Keratinocyte (primary cell): ENCODE data around the gene RNF14. TPM values are rescaled to one million over a fixed set of nuclear protein-coding genes. Genes with fewer than 3 reads are reported as not detected.

Source experiments
- DNase-seq: peaks from one replicate; pipeline ENCODE4 v3.0.0-alpha.2; 2011; ENCODE audit warnings: low read depth, missing footprints, low spot score
- FAIRE-seq: peaks from 2 replicates; lab custom pipeline; 2011; peaks lifted over from hg19 to GRCh38; lab: Jason Lieb, UNC
- H2AFZ ChIP-seq: 2 replicates; pipeline ENCODE4 v1.6.0; 2012; ENCODE audit warnings: low read length, control low read depth, inconsistent platforms; ENCODE audit not compliant: control insufficient read depth
- H3K27ac ChIP-seq: 2 replicates; pipeline ENCODE4 v1.5.1; 2011; ENCODE audit warnings: low read length; ENCODE audit not compliant: control insufficient read depth, insufficient read depth
- H3K27me3 ChIP-seq: 3 replicates; pipeline ENCODE4 v1.6.0; 2011; ENCODE audit warnings: low read length; ENCODE audit not compliant: control insufficient read depth, insufficient read depth; ENCODE audit errors: extremely low read depth
- H3K36me3 ChIP-seq, 2 experiments: 2 replicates in 1 of 2; 3 replicates in 1 of 2; pipeline ENCODE4 v1.5.1; 2011; ENCODE audit warnings: low read length in 2 of 2, mild to moderate bottlenecking in 1 of 2; ENCODE audit not compliant: control insufficient read depth in 2 of 2, insufficient read depth in 2 of 2; ENCODE audit errors: extremely low read depth in 1 of 2
- H3K4me1 ChIP-seq: 3 replicates; pipeline ENCODE4 v1.5.1; 2011; ENCODE audit warnings: low read length; ENCODE audit not compliant: control insufficient read depth, insufficient read depth; ENCODE audit errors: extremely low read depth
- H3K4me2 ChIP-seq: 3 replicates; pipeline ENCODE4 v1.6.0; 2011; ENCODE audit warnings: low read depth, low read length; ENCODE audit not compliant: control insufficient read depth, insufficient read depth; ENCODE audit errors: extremely low read depth
- H3K4me3 ChIP-seq, 3 experiments: fragments of 200-600 bp in 1 of 3; sonication (generic) in 1 of 3; 2 replicates in 2 of 3; 3 replicates in 1 of 3; pipeline ENCODE4 v1.5.1; 2011 to 2016; ENCODE audit warnings: low read length in 3 of 3, mild to moderate bottlenecking in 3 of 3, control low read depth in 2 of 3, inconsistent platforms in 1 of 3, low read depth in 1 of 3, mixed read lengths in 1 of 3, mixed run types in 1 of 3, moderate library complexity in 1 of 3; ENCODE audit not compliant: control insufficient read depth in 2 of 3, insufficient read depth in 2 of 3; ENCODE audit errors: extremely low read depth in 1 of 3
- H3K79me2 ChIP-seq: 2 replicates; pipeline ENCODE4 v1.6.0; 2012; ENCODE audit warnings: low read length; ENCODE audit not compliant: control insufficient read depth, insufficient read depth
- H3K9ac ChIP-seq: 3 replicates; pipeline ENCODE4 v1.6.0; 2011; ENCODE audit warnings: low read length; ENCODE audit not compliant: control insufficient read depth, insufficient read depth; ENCODE audit errors: extremely low read depth
- H3K9me1 ChIP-seq: 3 replicates; pipeline ENCODE4 v1.6.0; 2011; ENCODE audit warnings: low read length; ENCODE audit not compliant: control insufficient read depth, insufficient read depth; ENCODE audit errors: extremely low read depth
- H3K9me3 ChIP-seq: 2 replicates; pipeline ENCODE4 v1.5.1; 2012; ENCODE audit warnings: low read depth, low read length; ENCODE audit not compliant: control insufficient read depth
- H4K20me1 ChIP-seq: 3 replicates; pipeline ENCODE4 v1.6.0; 2011; ENCODE audit warnings: low read length; ENCODE audit not compliant: control insufficient read depth, insufficient read depth; ENCODE audit errors: extremely low read depth
- CTCF ChIP-seq, 3 experiments: IDR thresholded peaks in 1 of 3; conservative IDR thresholded peaks in 1 of 3; optimal IDR thresholded peaks in 1 of 3; 2 replicates in 2 of 3; 3 replicates in 1 of 3; pipeline versions ENCODE3 to v1.5.1; 2011; ENCODE audit warnings: low read length in 3 of 3, mild to moderate bottlenecking in 3 of 3, moderate library complexity in 2 of 3, control low read depth in 1 of 3, inconsistent platforms in 1 of 3; ENCODE audit not compliant: insufficient read depth in 2 of 3; ENCODE audit errors: extremely low read depth in 1 of 3
- EZH2 ChIP-seq: IDR thresholded peaks from one replicate; pipeline ENCODE4 v1.6.1; 2012; ENCODE audit warnings: inconsistent platforms, mild to moderate bottlenecking, low read length, moderate library complexity
- dilution Hi-C: fragments of 300-500 bp; cut with MboI; formaldehyde crosslinking; loops from one replicate; pipeline ENCODE4 v1.7.0; 2020; ENCODE audit warnings: low sequenced_read_pairs; ENCODE audit not compliant: extremely low pct_ligation_motif_present
- polyA plus RNA-seq, 5 experiments: library from polyadenylated mRNA; depleted of rRNA in 3 of 5; stranded (reverse) in 3 of 5; stranded (forward) in 1 of 5; unstranded in 1 of 5; fragments of >200 nt; gene quantifications; 1 replicate in 1 of 5; 2 replicates in 3 of 5; 3 replicates in 1 of 5; pipeline versions ENCODE4 v1.2.1 to v1.2.3, GENCODE V29; 2011 to 2012; ENCODE audit warnings: missing spikeins in 2 of 5, low read depth in 1 of 5, low replicate concordance in 1 of 5

Gene RNF14
- polyA plus RNA-seq, 1 donor (not counting 4 experiments of a cell fraction or from before 2014, with no cell fraction given) = 65.8 TPM

GRCh38 chr5:141965071-141965470, 3.8 kb upstream of the RNF14 start:
- H2AFZ ChIP-seq = no peak overlapping the region
- no peaks in the 10 kb centered on the region for H3K9me1 ChIP-seq
- H3K27me3 ChIP-seq = no peaks in the 10 kb centered on the region
- H3K9ac ChIP-seq = no peak overlapping the region
- H3K27ac ChIP-seq = no peak overlapping the region
- no peak overlapping the region for H3K4me2 ChIP-seq
- H3K4me3 ChIP-seq = no peak overlapping the region
- TF ChIP-seq EZH2 (no peak), CTCF (optimal IDR thresholded peaks at IDR 0.05 in 1 of 3, IDR thresholded peaks at IDR 0.05 in 1 of 3, conservative IDR thresholded peaks at IDR 0.05 in 1 of 3; ENCODE audit: extremely low read depth in 1 of 3, insufficient read depth in 2 of 3, low read length in 3 of 3) (no peak)
- peaks cover 10% of the 10 kb centered on the region for H3K79me2 ChIP-seq
- DNase-seq (no peak), FAIRE-seq (no peak)
- dilution Hi-C loops = no loop called here
- no peaks in the 10 kb centered on the region for H3K9me3 ChIP-seq
- H3K36me3 ChIP-seq = no peaks in the 10 kb centered on the region
- peaks cover 10% of the 10 kb centered on the region for H3K4me1 ChIP-seq
- H4K20me1 ChIP-seq = no peaks in the 10 kb centered on the region

- H3K27ac ChIP-seq = no peak overlapping the region
- H3K4me1 ChIP-seq = peaks cover 16% of the 10 kb centered on the region
- H3K27me3 ChIP-seq = no peaks in the 10 kb centered on the region
- H3K9me1 ChIP-seq = no peaks in the 10 kb centered on the region
- H3K9me3 ChIP-seq = no peaks in the 10 kb centered on the region
- FAIRE-seq (no peak), DNase-seq (no peak)
- H3K4me3 ChIP-seq = no peak overlapping the region
- H3K9ac ChIP-seq = no peak overlapping the region
- H2AFZ ChIP-seq = no peak overlapping the region
- TF ChIP-seq EZH2 (no peak), CTCF (optimal IDR thresholded peaks at IDR 0.05 in 1 of 3, IDR thresholded peaks at IDR 0.05 in 1 of 3, conservative IDR thresholded peaks at IDR 0.05 in 1 of 3; ENCODE audit: extremely low read depth in 1 of 3, insufficient read depth in 2 of 3, low read length in 3 of 3) (no peak)
- H3K4me2 ChIP-seq = no peak overlapping the region
- H3K79me2 ChIP-seq = peaks cover 20% of the 10 kb centered on the region
- no peaks in the 10 kb centered on the region for H4K20me1 ChIP-seq
- H3K36me3 ChIP-seq = peaks cover 2 to 3% of the 10 kb centered on the region in 2 experiments
- dilution Hi-C loops = no loop called here
Measured at GRCh38 chr5:141966275-141966962, 2.5 kb upstream of the RNF14 start.
